Activated CD4-positive, alpha-beta memory T cell treated with anti-CD3 and anti-CD28 coated beads, Interleukin-2, amount 10 ng/mL, durations not matched to agents 7 days and 5 days (primary cell): ENCODE data around the gene PTPRJ. TPM values are rescaled to one million over a fixed set of nuclear protein-coding genes. Genes with fewer than 3 reads are reported as not detected.
A peak's percentile ranks its signal among the peaks of the same experiment; 100 is the strongest.

Source experiments
- CTCF ChIA-PET: fragments of 350-600 bp; sonication (Branson Sonifier 250); formaldehyde crosslinking; loops from one replicate; lab custom pipeline; 2021; ENCODE audit warnings: antibody characterized with exemption, inconsistent platforms; lab: Charles Lee
- POLR2A ChIA-PET: fragments of 350-600 bp; sonication (Branson Sonifier 250); formaldehyde crosslinking; loops from one replicate; lab custom pipeline; 2021; ENCODE audit warnings: antibody characterized with exemption; lab: Charles Lee
- DNase-seq: peaks from one replicate; pipeline ENCODE4 v3.0.0-alpha.2; 2020
- H3K27ac Mint-ChIP-seq: one replicate; pipeline ENCODE4 v1.8.0; 2021; ENCODE audit warnings: mild to moderate bottlenecking, mixed read lengths
- H3K27me3 Mint-ChIP-seq: one replicate; pipeline ENCODE4 v1.8.0; 2021; ENCODE audit warnings: mixed read lengths
- H3K36me3 Mint-ChIP-seq: one replicate; pipeline ENCODE4 v1.8.0; 2021; ENCODE audit warnings: low read depth, mixed read lengths
- H3K4me1 Mint-ChIP-seq: one replicate; pipeline ENCODE4 v1.8.0; 2021; ENCODE audit warnings: mixed read lengths
- H3K4me3 Mint-ChIP-seq: one replicate; pipeline ENCODE4 v1.8.0; 2021; ENCODE audit warnings: mild to moderate bottlenecking, mixed read lengths
- H3K9me3 Mint-ChIP-seq: one replicate; pipeline ENCODE4 v1.8.0; 2021; ENCODE audit warnings: mixed read lengths
- total RNA-seq, 2 experiments: library from RNA; stranded (reverse); gene quantifications; one replicate each; pipeline ENCODE4 v1.2.3, GENCODE V29; 2021

Gene PTPRJ
- total RNA-seq, 2 experiments from 2014 or later, result 83.0 to 89.1 TPM

DNA sequence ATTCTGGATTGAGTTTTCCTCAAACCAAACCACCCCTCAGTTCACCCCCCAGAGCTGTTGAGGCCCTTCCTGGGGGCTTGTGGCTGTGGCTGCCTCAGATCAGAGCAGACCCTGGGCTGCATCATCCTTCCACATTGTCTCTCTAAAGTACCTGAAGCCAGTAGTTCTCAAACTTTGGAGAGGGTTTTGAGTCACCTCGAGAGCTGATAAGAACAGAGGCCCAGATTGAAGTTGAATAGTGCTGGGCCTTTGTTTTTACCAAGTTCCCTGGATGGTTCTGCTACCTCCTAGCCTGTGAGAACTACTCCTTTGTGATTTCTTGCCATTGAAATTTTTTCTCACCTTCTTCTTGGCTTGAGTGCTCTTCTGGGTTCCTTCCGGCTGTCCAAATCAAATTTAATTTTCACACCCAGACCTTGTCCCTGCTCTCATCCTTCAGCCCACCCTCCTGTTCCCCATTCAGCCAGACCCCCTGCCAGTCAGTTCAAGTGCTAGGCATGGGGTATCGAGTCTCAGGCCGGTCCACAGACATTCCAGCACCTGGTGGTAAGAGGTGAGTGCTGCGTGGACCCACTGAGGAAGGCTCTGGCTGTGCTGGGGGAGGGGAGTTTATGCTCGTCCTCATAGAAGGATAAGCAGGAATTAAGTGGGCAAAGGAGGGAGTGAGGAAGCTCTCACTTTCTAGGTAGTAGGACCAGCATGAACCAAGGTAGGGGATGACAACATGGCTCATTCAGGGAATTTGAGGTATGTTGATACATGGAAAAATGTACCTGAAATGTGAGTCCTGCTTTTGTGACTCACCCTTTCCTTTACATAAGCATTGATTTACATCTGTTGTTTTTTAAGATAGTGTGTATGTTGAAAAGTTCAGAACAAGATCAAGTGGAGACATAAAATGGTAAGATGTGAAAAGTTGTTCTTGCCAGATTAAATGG lies 116.5 kb downstream of the PTPRJ start:
- ChIA-PET CTCF (interaction anchor here (0.6 to 1.7 kb wide), 3 partner anchors 40 to 204 kb away, joined by 3 to 6 read pairs (median 3); no protein-coding TSS in a partner anchor), POLR2A (interaction anchor here (2.2 kb wide), 1 partner anchor 11 kb away, joined by 8 read pairs; no protein-coding TSS in a partner anchor)
- no peaks in the 10 kb centered on the region for H3K27me3 Mint-ChIP-seq
- H3K27ac Mint-ChIP-seq, result peak overlapping the region; percentile 24
- H3K36me3 Mint-ChIP-seq, result peaks cover 18% of the 10 kb centered on the region
- no peak overlapping the region for H3K4me3 Mint-ChIP-seq
- H3K4me1 Mint-ChIP-seq, result peaks cover 66% of the 10 kb centered on the region
- DNase-seq, result no peak
- H3K9me3 Mint-ChIP-seq, result no peaks in the 10 kb centered on the region

- CTCF ChIA-PET, result interaction anchor here (0.6 to 2.0 kb wide), 3 partner anchors 9 to 163 kb away, joined by 3 to 7 read pairs (median 6); no protein-coding TSS in a partner anchor
- Mint-ChIP-seq H3K4me3 (no peak overlapping the region), H3K4me1 (peaks cover 65% of the 10 kb centered on the region), H3K9me3 (no peaks in the 10 kb centered on the region), H3K27me3 (no peaks in the 10 kb centered on the region), H3K36me3 (peaks cover 18% of the 10 kb centered on the region), H3K27ac (no peak overlapping the region)
- no peak for DNase-seq
- POLR2A ChIA-PET, result interaction anchor here (2.2 kb wide), 1 partner anchor 10 kb away, joined by 8 read pairs; no protein-coding TSS in a partner anchor
These were observed 117.7 kb downstream of the PTPRJ start for GRCh38 chr11:48098024-48098423.

GRCh38 chr11:48099916-48100446 lies 119.6 kb downstream of the PTPRJ start:
- CTCF ChIA-PET, result interaction anchor here (0.6 to 1.2 kb wide), 4 partner anchors 9 to 425 kb away, joined by 3 to 6 read pairs (median 4); no protein-coding TSS in a partner anchor
- Mint-ChIP-seq H3K4me1 (peaks cover 53% of the 10 kb centered on the region), H3K27ac (no peak overlapping the region), H3K4me3 (no peak overlapping the region), H3K36me3 (peaks cover 16% of the 10 kb centered on the region), H3K9me3 (no peaks in the 10 kb centered on the region), H3K27me3 (no peaks in the 10 kb centered on the region)
- DNase-seq, result no peak
- POLR2A ChIA-PET, result interaction anchor here (2.5 kb wide), 1 partner anchor 44 kb away, joined by 9 read pairs; no protein-coding TSS in a partner anchor

- Mint-ChIP-seq H3K27ac (no peak overlapping the region), H3K27me3 (no peaks in the 10 kb centered on the region), H3K4me1 (peaks cover 53% of the 10 kb centered on the region), H3K36me3 (peaks cover 14% of the 10 kb centered on the region), H3K4me3 (no peak overlapping the region), H3K9me3 (no peaks in the 10 kb centered on the region)
- DNase-seq, result no peak
- ChIA-PET POLR2A (interaction anchor here (2.5 kb wide), 1 partner anchor 45 kb away, joined by 9 read pairs; no protein-coding TSS in a partner anchor), CTCF (no interaction called here)
These were observed 120.8 kb downstream of the PTPRJ start for GRCh38 chr11:48101044-48101733.

- Mint-ChIP-seq H3K27ac (no peak overlapping the region), H3K36me3 (peaks cover 14% of the 10 kb centered on the region), H3K4me1 (peaks cover 52% of the 10 kb centered on the region), H3K9me3 (no peaks in the 10 kb centered on the region), H3K4me3 (no peak overlapping the region), H3K27me3 (no peaks in the 10 kb centered on the region)
- no peak for DNase-seq
- ChIA-PET POLR2A (no interaction called here), CTCF (no interaction called here)
These were observed 121.6 kb downstream of the PTPRJ start for GRCh38 chr11:48101958-48102357.

GRCh38 chr11:48103621-48104567 lies 123.5 kb downstream of the PTPRJ start:
- Mint-ChIP-seq H3K27ac (no peak overlapping the region), H3K27me3 (no peaks in the 10 kb centered on the region), H3K4me1 (peaks cover 60% of the 10 kb centered on the region), H3K9me3 (no peaks in the 10 kb centered on the region), H3K4me3 (no peak overlapping the region), H3K36me3 (peaks cover 9% of the 10 kb centered on the region)
- peak; percentile 12 for DNase-seq
- ChIA-PET CTCF (interaction anchor here (1.5 to 10.3 kb wide), 2 partner anchors 48 to 168 kb away, joined by 4 to 238 read pairs; no protein-coding TSS in a partner anchor), POLR2A (interaction anchor here (1.6 to 5.7 kb wide), 2 partner anchors 43 to 48 kb away, joined by 3 to 99 read pairs; no protein-coding TSS in a partner anchor)

DNA sequence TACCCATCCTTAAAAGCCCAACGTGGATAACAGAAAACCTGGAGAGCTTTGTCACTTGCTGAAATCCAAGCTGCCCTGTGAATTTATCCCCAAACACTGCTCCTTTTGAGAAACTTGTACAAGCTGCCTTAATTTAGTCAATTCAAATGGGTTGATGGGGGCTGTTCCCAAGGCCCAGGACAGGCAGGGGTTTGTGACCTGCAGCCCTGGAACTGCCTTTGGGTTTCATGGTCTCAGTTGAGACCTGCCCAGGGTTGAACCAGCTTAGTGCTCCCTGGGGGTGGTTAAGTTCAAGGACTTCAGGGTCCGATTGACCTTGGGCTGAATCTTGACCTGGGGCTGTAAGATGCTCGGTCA lies 124.2 kb downstream of the PTPRJ start:
- DNase-seq, result no peak
- Mint-ChIP-seq H3K4me3 (no peak overlapping the region), H3K9me3 (no peaks in the 10 kb centered on the region), H3K27ac (no peak overlapping the region), H3K36me3 (peaks cover 5% of the 10 kb centered on the region), H3K4me1 (peaks cover 61% of the 10 kb centered on the region), H3K27me3 (no peaks in the 10 kb centered on the region)
- ChIA-PET POLR2A (interaction anchor here (1.6 to 5.7 kb wide), 2 partner anchors 44 to 48 kb away, joined by 3 to 99 read pairs; no protein-coding TSS in a partner anchor), CTCF (interaction anchor here (1.8 to 10.3 kb wide), 3 partner anchors 85 to 169 kb away, joined by 5 to 238 read pairs (median 6); no protein-coding TSS in a partner anchor)

DNA sequence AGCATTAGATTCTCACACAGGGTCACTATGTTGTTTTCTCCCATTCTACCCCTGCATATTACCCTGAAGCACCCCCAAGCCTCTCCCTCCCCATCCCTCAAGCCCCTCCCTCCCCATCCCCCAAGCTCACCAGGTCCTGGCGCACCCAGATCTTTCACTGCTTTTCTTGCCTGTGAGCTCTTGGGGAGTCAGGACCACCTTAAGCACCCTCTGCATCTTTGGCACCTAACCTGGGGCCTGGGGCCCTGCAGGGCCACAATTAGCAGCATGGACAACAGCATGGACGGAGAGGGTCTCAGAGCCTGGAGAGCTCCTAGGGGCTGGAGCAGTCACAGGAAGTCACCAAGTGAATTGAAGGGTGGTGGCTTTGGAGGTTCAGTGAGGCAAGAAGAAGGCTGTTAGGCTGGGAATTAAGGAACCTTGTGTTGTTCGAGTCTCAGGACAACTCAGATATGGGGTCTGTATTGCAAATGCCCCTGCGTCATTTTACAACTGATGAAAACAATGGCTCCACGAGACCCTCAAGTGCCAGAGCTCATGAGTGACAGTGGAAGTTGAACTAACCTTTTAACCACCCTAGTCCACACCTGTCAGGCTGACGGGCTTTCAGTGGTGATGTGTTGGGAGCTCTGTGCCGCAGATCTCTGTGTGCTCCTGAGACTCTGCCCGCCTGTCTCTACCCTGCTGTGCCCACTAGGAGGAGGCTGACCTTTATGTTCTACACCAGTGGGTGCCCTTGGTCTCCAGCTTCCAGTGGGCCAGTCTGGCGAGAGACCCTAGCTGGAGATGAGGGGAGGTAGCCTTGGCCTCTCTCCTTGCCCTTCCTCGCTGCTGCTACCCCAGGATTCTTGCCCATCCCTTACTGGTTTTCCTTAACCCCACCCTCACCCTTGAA lies 125.0 kb downstream of the PTPRJ start:
- no peak for DNase-seq
- no peak overlapping the region for H3K27ac Mint-ChIP-seq
- ChIA-PET CTCF (interaction anchor here (1.1 to 10.3 kb wide), 4 partner anchors 79 to 170 kb away, joined by 3 to 238 read pairs (median 6); no protein-coding TSS in a partner anchor), POLR2A (interaction anchor here (1.0 to 5.7 kb wide), 6 partner anchors 28 to 155 kb away, joined by 3 to 99 read pairs (median 3); no protein-coding TSS in a partner anchor)
- H3K27me3 Mint-ChIP-seq, result no peaks in the 10 kb centered on the region
- H3K36me3 Mint-ChIP-seq, result peaks cover 3% of the 10 kb centered on the region
- H3K9me3 Mint-ChIP-seq, result no peaks in the 10 kb centered on the region
- no peak overlapping the region for H3K4me3 Mint-ChIP-seq
- peaks cover 65% of the 10 kb centered on the region for H3K4me1 Mint-ChIP-seq

DNA sequence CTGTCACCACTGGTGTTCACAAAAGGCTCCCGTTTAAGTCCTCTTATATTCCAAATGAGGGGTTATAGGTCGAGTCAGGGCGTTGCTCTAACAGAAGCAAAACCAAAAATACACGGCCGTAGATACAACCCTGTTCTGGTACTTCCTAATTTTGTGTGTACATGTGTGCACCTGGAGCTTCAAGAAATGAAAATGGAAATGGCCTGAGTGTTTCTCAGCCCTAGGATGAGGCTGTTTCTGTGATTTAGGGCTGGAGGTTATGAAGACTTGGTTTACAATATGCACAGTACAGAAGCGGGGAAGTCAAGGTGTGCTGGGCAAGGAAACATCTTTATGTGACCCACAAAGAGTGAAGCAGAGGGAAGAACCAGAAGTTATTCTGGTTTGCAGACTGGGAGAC lies 125.8 kb downstream of the PTPRJ start:
- Mint-ChIP-seq H3K4me1 (peaks cover 67% of the 10 kb centered on the region), H3K4me3 (no peak overlapping the region), H3K9me3 (no peaks in the 10 kb centered on the region), H3K27me3 (no peaks in the 10 kb centered on the region), H3K36me3 (peaks cover 6% of the 10 kb centered on the region), H3K27ac (peak overlapping the region; percentile 61)
- POLR2A ChIA-PET, result interaction anchor here (1.3 to 5.7 kb wide), 6 partner anchors 29 to 258 kb away, joined by 3 to 99 read pairs (median 8); partner anchors contain the start of gene NUP160
- DNase-seq, result no peak
- CTCF ChIA-PET, result interaction anchor here (0.7 to 10.3 kb wide), 6 partner anchors 80 to 1292 kb away, joined by 3 to 238 read pairs (median 6); no protein-coding TSS in a partner anchor

GRCh38 chr11:48107188-48107704 lies 126.9 kb downstream of the PTPRJ start:
- Mint-ChIP-seq H3K27ac (peak overlapping the region; percentile 84), H3K4me3 (peak overlapping the region; percentile 16), H3K4me1 (peaks cover 63% of the 10 kb centered on the region), H3K27me3 (no peaks in the 10 kb centered on the region), H3K9me3 (no peaks in the 10 kb centered on the region), H3K36me3 (peaks cover 16% of the 10 kb centered on the region)
- ChIA-PET POLR2A (interaction anchor here (0.8 to 5.7 kb wide), 16 partner anchors 10 to 341 kb away, joined by 3 to 99 read pairs (median 6); partner anchors contain the start of gene NUP160), CTCF (interaction anchor here (0.5 to 10.3 kb wide), 13 partner anchors 9 to 172 kb away, joined by 3 to 238 read pairs (median 6); partner anchors contain the start of gene PTPRJ)
- peak; percentile 38 for DNase-seq
